H4 (cell line): ENCODE measurements around the gene PRKAR1B. TPM values are rescaled to one million over a fixed set of nuclear protein-coding genes. Genes with fewer than 3 reads are reported as not detected.
A peak's percentile ranks its signal among the peaks of the same experiment; 100 is the strongest.

ENCODE experiments used
- DNase-seq: peaks from one replicate; pipeline ENCODE4 v3.0.0-alpha.2; 2015; ENCODE audit warnings: low spot score
- total RNA-seq: library from RNA; depleted of rRNA; stranded (reverse); fragments of >200 nt; shearing (Covaris generic); gene quantifications from 2 replicates; pipeline ENCODE4 v1.2.3, GENCODE V29; 2014; rRNA removed

PRKAR1B gene
- 40.5 and 46.7 TPM in 2 replicates for total RNA-seq

- DNase-seq: peak; percentile 38
Measured at GRCh38 chr7:727104-727805, at the start of gene PRKAR1B. PRKAR1B (minus strand) TSS chr7:727281; CDS start chr7:711505, 15,776 bp downstream.

GRCh38 chr7:776381-776780, 49.3 kb upstream of the PRKAR1B start:
- no peak for DNase-seq

GRCh38 chr7:774161-775109, 47.4 kb upstream of the PRKAR1B start:
- DNase-seq: no peak

GRCh38 chr7:773622-773915, 46.5 kb upstream of the PRKAR1B start:
- no peak for DNase-seq

GRCh38 chr7:772861-773621, 46.0 kb upstream of the PRKAR1B start:
- no peak for DNase-seq

GRCh38 chr7:772392-772791, 45.3 kb upstream of the PRKAR1B start:
- DNase-seq: no peak

- DNase-seq: no peak
Measured at GRCh38 chr7:772005-772294, 44.9 kb upstream of the PRKAR1B start.

GRCh38 chr7:771234-772004, 44.3 kb upstream of the PRKAR1B start:
- no peak for DNase-seq

- no peak for DNase-seq
Measured at GRCh38 chr7:770741-771166, 43.7 kb upstream of the PRKAR1B start.

GRCh38 chr7:770336-770735, 43.3 kb upstream of the PRKAR1B start:
- DNase-seq: no peak

- no peak for DNase-seq
Measured at GRCh38 chr7:768881-769504, 41.9 kb upstream of the PRKAR1B start.

GRCh38 chr7:767941-768731, 41.1 kb upstream of the PRKAR1B start:
- no peak for DNase-seq

- DNase-seq: no peak
Measured at GRCh38 chr7:767580-767940, 40.5 kb upstream of the PRKAR1B start.

- no peak for DNase-seq
Measured at GRCh38 chr7:765383-765782, 38.3 kb upstream of the PRKAR1B start.

- no peak for DNase-seq
Measured at GRCh38 chr7:763762-764161, 36.7 kb upstream of the PRKAR1B start.

- DNase-seq: no peak
Measured at GRCh38 chr7:762885-763284, 35.8 kb upstream of the PRKAR1B start.

GRCh38 chr7:761631-762030, 34.5 kb upstream of the PRKAR1B start:
- DNase-seq: no peak

GRCh38 chr7:761101-761500, 34.0 kb upstream of the PRKAR1B start:
- DNase-seq: no peak

- DNase-seq: no peak
Measured at GRCh38 chr7:760006-760405, 32.9 kb upstream of the PRKAR1B start.

- no peak for DNase-seq
Measured at GRCh38 chr7:759569-759968, 32.5 kb upstream of the PRKAR1B start.

- no peak for DNase-seq
Measured at GRCh38 chr7:757741-758163, 30.7 kb upstream of the PRKAR1B start.
